Stimulated activated CD4-positive, alpha-beta T cell treated with anti-CD3 and anti-CD28 coated beads, Interleukin-1b, Interleukin-23, amount 100 ng/mL, for 4 hours (primary cell): ENCODE measurements around the gene MYEF2.

Experiments used
- DNase-seq, 2 donors: peaks; one replicate each; pipeline ENCODE4 v3.0.0-alpha.2; 2020; ENCODE audit warnings: low read depth in 2 of 2

Gene MYEF2

GRCh38 chr15:48145923-48146322 lies 32.2 kb downstream of the MYEF2 start:
- DNase-seq, result no peak

DNA sequence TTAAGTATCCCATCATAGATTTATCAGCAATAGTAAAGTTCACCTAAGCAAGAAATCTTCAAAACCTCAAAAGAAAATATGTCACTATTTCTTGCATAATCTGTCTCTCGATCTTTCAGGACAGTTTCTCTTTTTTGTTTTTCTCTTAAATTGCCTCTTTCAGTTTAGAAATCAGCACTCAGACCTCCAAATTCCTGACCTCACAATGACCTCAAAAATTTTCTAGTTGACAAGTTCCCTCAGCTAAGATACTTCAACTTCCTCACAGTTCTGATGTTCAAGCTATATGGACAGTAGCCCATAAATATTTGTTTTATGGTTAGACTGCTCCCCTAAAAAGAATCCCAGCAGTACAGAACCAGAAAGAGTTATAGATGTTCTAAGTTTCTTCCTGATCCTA lies 33.2 kb downstream of the MYEF2 start:
- DNase-seq, result no peak

DNA sequence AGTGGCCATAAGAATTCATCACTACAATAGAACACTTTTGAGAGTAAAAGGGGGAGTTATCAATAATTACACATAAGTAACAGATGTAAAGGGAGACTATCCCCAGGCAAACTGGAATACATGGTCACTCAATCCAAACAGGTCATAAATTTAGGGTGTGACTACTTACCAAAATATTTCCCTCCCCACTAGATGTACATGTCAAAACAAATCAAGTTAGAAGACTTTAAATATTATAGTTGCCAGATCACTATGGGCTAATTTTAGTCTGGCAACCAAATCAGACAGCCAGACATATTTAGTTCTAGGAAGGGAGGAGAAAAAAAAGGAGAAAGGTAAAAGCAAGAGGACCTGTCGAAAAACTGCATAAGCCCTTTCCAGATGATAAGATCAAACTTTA lies 34.2 kb downstream of the MYEF2 start:
- DNase-seq, result no peak

GRCh38 chr15:48132874-48133273 lies 45.2 kb downstream of the MYEF2 start:
- no peak for DNase-seq

DNA sequence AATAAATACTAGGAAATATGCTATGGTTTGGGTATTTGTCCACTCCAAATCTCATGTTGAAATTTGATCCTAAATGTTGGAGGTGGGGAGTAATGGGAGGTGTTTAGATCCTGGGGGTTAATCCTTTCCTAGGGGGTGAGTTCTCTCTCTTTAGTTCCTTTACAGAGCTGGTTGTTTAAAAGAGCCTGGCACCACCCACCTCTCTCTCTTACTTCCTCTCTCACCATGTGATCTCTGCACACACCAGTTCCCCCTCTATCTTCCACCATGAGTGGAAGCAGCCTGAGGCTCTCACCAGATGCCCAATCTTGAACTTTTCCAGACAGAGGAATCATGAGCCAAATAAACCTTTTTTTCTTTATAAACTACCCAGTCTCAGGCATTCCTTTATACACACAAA lies 46.8 kb downstream of the MYEF2 start:
- no peak for DNase-seq

GRCh38 chr15:48126667-48127355 lies 51.3 kb downstream of the MYEF2 start:
- DNase-seq, result no peak

- DNase-seq, result no peak
Measured at GRCh38 chr15:48121849-48122248, 56.2 kb downstream of the MYEF2 start.

- no peak for DNase-seq
Measured at GRCh38 chr15:48120745-48121144, 57.4 kb downstream of the MYEF2 start, which contains the start of gene SLC24A5. Gene SLC24A5, plus strand, starts transcription at chr15:48120990. Its CDS starts 55 bp downstream, at chr15:48121045.

- DNase-seq, result no peak
Measured at GRCh38 chr15:48119277-48119676, 58.8 kb downstream of the MYEF2 start.

DNA sequence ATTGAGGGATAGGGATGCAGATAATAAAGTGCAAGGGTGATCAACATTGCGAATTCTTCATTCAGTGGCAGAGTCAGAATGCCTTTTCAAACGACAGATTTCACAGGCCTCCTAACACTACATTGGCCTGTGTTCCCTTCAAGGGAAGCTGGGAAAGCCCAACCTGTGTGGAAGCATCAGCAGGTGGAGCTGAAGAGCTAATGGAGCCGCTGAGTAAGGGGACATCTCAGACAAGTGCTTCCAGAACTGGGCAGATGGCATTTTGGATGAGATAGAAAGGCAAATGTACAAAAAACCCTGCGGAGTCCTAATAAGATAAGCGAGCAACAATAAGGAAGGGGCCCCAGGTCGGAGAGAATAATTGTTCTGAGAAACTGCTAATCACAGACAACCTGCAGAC lies 65.9 kb downstream of the MYEF2 start:
- no peak for DNase-seq

GRCh38 chr15:48109856-48110531 lies 68.1 kb downstream of the MYEF2 start:
- no peak for DNase-seq

DNA sequence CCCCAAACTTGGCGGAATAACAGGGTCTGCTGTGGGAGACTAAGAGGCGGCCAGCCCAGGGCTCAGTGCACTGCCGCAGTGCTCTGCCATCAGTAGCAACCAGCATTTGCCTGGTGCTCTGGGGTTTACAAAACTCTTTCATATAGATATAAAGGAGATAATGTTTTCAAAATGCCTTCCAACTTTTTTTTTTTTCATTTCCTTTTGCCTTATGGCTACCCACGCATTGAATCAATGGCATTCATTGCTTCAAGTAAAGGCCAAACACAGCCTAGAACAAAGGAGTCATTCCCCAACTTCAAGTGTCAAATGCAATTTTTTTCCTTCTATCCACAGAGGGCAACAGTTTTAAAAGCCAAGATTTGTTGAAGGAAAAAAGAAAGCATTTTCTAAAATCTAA lies 68.9 kb downstream of the MYEF2 start:
- no peak for DNase-seq

DNA sequence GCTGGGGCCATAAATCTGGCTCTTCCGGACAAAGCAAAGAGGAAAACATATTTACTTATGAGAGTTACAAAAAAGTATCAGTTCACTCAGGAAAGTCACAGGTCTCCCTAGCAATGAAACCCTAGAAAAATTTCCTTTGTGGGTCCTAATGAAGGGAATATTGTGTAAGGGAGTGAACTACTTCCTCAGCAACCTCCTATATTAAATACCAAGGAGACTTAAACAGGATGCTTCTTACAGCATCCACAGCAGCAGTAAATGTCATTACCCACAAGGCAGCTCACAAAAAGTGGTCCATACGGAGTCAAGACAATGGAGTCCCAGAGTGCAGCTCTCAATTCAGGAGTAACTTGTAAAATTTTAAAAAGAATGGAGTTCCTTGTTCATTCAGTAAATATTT lies 72.2 kb downstream of the MYEF2 start:
- DNase-seq, result no peak

DNA sequence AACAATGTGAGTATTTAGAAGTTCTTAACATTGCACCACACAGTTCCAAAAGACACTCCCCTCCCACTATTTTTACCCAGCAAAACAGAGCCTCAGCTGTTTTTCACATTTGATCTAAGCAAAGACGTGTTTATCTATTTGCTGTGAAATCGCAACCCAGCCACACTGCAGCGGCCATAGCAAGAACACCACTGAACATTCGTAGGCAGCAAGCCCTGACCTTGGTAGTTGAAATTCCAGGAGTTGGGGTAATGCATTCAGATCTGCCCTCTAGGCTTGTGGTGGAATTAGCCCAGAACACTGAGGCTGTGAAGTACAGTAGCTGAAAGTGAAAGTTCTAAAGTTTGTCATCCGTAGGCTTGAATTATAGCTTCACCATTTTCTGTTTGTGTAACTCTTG lies 74.4 kb downstream of the MYEF2 start:
- DNase-seq, result no peak

GRCh38 chr15:48102167-48102566 lies 75.9 kb downstream of the MYEF2 start:
- DNase-seq, result no peak

GRCh38 chr15:48101376-48101961 lies 76.6 kb downstream of the MYEF2 start:
- no peak for DNase-seq

GRCh38 chr15:48097264-48097663 lies 80.8 kb downstream of the MYEF2 start:
- DNase-seq, result no peak

DNA sequence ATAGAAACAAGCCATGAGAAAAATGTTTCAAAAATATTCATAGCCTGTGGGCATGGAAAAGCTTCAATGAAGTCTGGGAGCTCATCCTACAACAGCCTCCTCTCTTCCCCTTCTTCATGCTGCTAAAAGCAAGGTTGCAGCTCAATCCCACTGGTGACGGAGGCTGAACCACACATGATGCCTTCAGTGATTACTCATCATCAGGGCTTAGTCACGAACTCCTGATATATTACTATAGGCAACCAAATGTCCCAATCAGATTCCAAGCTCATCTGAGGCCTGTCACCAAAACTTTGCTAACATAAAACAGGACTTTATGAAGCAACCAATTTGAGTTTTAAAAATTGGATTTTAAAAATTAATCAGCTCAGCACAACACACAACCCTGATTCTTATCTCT lies 81.3 kb downstream of the MYEF2 start:
- no peak for DNase-seq

GRCh38 chr15:48096355-48096786 lies 81.7 kb downstream of the MYEF2 start:
- DNase-seq, result no peak

DNA sequence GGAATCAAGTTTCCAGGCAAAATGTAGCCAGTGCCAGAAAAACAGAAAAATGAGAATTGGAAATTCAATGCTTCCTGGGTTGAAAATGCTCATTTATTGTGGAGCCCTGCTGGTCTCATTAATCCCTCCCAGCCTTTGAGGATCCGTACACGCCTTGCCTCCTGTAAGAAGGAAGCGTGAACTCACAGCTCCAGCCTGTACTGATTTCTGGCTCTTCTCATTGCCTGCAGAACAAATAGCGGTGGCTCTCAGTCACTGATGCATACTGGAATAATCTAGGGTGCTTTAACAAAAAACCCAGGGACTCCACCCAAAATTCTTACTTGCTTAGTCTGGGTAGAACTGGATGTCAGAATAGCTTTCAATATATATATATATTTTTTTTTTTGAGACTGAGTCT lies 86.6 kb downstream of the MYEF2 start:
- DNase-seq, result no peak

DNA sequence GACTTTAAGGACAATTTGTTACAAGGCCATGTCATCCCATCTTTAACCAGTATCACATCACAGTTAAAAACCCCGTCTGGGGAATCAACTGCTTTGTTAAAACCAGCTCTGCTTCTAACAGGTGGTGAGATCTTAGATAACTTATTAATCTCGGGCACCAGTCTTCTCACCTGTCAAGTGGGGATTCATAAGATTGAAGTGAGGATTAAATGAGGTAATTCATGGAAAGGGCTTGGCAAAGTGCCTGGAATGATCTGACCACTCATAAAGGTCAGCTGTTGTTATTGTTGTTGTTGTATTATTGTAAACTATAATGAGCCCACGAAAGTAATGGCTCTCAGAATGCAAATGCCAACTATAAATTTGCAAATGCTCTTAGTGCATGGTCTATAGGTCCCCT lies 87.4 kb downstream of the MYEF2 start:
- DNase-seq, result no peak

- DNase-seq, result no peak
Measured at GRCh38 chr15:48090115-48090514, 88.0 kb downstream of the MYEF2 start.

DNA sequence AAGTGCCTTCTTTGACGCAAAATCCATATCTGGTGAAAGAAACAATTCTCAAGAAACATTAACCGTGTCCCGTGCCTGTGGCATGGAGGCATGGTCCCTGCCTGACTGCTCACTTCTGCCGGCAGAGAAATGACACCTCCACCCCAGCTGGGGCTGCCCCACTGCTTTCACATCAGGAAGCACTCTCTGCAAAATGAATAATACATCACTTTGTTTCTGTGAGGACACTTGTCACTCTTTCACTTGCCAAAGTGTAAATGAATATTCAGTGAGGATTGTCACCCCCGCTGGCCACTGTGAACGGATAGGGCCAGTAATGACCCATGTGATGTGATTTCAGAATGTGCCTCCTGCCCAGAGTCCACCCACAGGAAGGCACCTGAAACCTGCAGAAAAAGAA lies 88.4 kb downstream of the MYEF2 start:
- no peak for DNase-seq
